Activated B cell treated with CpG ODN at 0.5 μM for 24 hours (primary cell): ENCODE data around the gene CHST8. TPM values are rescaled to one million over a fixed set of nuclear protein-coding genes. Genes with fewer than 3 reads are reported as not detected.

Experiments
- ATAC-seq: fragments of 200-7000 bp; cut with Tn5 transposase; one replicate; pipeline ENCODE4 v1.10.0; 2021; ENCODE audit warnings: low read depth, mild to moderate bottlenecking, moderate library complexity
- CTCF ChIA-PET: fragments of 350-600 bp; sonication (Branson Sonifier 250); formaldehyde crosslinking; loops from one replicate; lab custom pipeline; 2021; ENCODE audit warnings: antibody characterized with exemption; lab: Charles Lee
- POLR2A ChIA-PET: fragments of 350-600 bp; sonication (Branson Sonifier 250); formaldehyde crosslinking; loops from one replicate; lab custom pipeline; 2021; ENCODE audit warnings: antibody characterized with exemption; lab: Charles Lee
- DNase-seq: peaks from one replicate; pipeline ENCODE4 v3.0.0; 2022
- H3K27ac Mint-ChIP-seq: one replicate; pipeline ENCODE4 v1.8.0; 2020; ENCODE audit warnings: mixed read lengths
- H3K27me3 Mint-ChIP-seq: one replicate; pipeline ENCODE4 v1.8.0; 2021; ENCODE audit warnings: mixed read lengths
- H3K36me3 Mint-ChIP-seq: one replicate; pipeline ENCODE4 v1.8.0; 2021; ENCODE audit warnings: low read depth, mixed read lengths
- H3K4me1 Mint-ChIP-seq: one replicate; pipeline ENCODE4 v1.8.0; 2021; ENCODE audit warnings: mixed read lengths
- H3K4me3 Mint-ChIP-seq: one replicate; pipeline ENCODE4 v1.8.0; 2020; ENCODE audit warnings: mild to moderate bottlenecking, mixed read lengths
- H3K9me3 Mint-ChIP-seq: one replicate; pipeline ENCODE4 v1.8.0; 2020; ENCODE audit warnings: mixed read lengths
- intact Hi-C: fragments of 100-400 bp; cut with micrococcal nuclease; formaldehyde crosslinking; loops from one replicate; pipeline ENCODE4 v1.15.1; 2024
- total RNA-seq: library from RNA; stranded (reverse); gene quantifications from 2 replicates; pipeline ENCODE4 v1.2.3, GENCODE V29; 2022
- TF ChIP-seq, protein P1 (sequence below): fragments of 200-600 bp; IDR thresholded peaks from one replicate; pipeline ENCODE4 v1.8.0; 2022; ENCODE audit warnings: antibody characterized with exemption, mild to moderate bottlenecking

The CHST8 gene, protein sequence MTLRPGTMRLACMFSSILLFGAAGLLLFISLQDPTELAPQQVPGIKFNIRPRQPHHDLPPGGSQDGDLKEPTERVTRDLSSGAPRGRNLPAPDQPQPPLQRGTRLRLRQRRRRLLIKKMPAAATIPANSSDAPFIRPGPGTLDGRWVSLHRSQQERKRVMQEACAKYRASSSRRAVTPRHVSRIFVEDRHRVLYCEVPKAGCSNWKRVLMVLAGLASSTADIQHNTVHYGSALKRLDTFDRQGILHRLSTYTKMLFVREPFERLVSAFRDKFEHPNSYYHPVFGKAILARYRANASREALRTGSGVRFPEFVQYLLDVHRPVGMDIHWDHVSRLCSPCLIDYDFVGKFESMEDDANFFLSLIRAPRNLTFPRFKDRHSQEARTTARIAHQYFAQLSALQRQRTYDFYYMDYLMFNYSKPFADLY
- not detected in 2 replicates for total RNA-seq

DNA sequence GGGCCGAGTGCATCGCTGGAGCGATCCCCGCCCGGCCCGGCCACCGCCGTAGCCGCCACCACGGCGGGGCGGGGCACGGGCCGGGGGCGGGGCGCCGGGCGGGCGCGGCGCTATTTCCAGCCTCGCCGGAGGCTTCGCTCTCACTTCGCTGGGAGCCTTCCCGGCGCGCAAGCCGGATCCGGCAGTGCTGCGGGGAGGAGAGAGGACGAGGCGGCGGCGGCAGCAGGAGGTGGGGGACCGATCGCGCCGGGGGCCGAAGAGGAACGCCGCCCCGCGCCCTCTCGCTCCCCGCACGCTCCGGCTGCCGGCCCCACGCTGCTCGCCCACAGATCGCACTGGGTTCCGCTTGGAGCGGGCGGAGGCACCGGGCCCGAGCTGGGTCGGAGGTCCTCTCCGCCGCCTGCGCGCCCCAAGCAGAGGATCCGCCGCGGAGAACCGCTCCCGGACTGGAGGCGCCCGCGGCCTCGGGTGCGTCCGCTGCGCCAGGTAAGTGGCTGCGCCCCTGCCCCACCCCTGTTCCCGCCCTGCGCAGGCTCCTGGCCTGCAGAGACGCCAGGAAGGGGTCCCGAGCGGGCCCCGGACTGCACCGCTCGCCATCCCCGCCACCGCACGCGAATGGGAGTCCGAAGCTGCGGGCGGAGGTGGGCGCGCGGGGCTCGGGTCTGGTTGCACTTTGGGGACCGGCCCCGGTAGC lies at the start of gene CHST8:
CHST8 (plus strand) TSS at position 143 of the 694 bp plus-strand sequence. CDS start 67,309 bp downstream, outside the sequence.
- H3K27ac Mint-ChIP-seq: no peak within 1 kb of the TSS
- no peaks in the 10 kb centered on the region for H3K4me1 Mint-ChIP-seq
- H3K36me3 Mint-ChIP-seq: no peaks in the 10 kb centered on the region
- intact Hi-C loops: no loop called here
- peaks cover 27% of the 10 kb centered on the region for H3K27me3 Mint-ChIP-seq
- ChIA-PET CTCF (no interaction called here), POLR2A (no interaction called here)
- ATAC-seq: no peak
- no peak for DNase-seq
- H3K4me3 Mint-ChIP-seq: no peak within 1 kb of the TSS
- H3K9me3 Mint-ChIP-seq: no peaks in the 10 kb centered on the region
- TF ChIP-seq, protein P1, sequence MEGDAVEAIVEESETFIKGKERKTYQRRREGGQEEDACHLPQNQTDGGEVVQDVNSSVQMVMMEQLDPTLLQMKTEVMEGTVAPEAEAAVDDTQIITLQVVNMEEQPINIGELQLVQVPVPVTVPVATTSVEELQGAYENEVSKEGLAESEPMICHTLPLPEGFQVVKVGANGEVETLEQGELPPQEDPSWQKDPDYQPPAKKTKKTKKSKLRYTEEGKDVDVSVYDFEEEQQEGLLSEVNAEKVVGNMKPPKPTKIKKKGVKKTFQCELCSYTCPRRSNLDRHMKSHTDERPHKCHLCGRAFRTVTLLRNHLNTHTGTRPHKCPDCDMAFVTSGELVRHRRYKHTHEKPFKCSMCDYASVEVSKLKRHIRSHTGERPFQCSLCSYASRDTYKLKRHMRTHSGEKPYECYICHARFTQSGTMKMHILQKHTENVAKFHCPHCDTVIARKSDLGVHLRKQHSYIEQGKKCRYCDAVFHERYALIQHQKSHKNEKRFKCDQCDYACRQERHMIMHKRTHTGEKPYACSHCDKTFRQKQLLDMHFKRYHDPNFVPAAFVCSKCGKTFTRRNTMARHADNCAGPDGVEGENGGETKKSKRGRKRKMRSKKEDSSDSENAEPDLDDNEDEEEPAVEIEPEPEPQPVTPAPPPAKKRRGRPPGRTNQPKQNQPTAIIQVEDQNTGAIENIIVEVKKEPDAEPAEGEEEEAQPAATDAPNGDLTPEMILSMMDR: no peak

DNA sequence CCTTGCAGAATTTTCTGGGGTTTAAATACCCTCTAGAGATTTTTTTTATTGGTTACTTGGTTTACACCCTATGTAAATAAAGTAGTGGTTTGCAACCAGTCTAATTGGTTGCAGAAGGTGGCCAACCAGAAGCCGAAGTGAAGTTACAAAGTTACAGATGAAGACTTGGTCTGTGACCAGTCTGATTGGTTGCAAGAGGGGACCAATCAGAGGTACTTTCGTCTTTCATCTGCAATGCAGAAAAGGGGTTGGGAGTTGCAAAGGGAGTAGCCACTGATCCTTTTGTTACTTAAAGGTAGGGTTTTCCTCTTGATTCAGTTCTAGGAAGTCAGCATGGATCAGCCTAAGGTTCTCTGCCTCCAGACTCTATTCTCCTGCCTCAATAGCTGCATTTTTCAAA lies 48.8 kb upstream of the CHST8 start:
- DNase-seq: no peak

DNA sequence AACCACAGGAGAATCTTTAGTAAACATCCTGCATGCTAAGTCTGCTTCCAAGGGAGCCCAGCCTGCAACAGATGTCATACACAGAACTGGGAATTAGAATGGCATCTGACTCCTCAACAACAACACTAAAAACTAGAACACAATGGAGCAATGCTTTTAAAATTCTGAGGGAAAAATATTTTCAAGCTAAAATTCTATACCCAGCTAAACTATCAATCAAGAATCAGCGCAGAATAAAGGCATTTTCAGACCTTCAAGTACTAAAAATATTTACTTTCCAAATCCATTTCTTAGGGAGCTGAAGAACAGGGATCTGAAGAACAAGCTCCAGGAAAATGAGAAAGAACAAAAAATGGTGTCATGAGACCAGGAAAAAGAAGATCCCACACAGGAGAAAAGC lies 46.9 kb upstream of the CHST8 start:
- Mint-ChIP-seq H3K27ac (no peak overlapping the region), H3K4me1 (no peaks in the 10 kb centered on the region), H3K27me3 (no peaks in the 10 kb centered on the region), H3K36me3 (peaks cover 5% of the 10 kb centered on the region), H3K9me3 (peaks cover 13% of the 10 kb centered on the region), H3K4me3 (no peak overlapping the region)
- CTCF ChIA-PET: no interaction called here
- POLR2A ChIA-PET: no interaction called here
- ATAC-seq: no peak
- TF ChIP-seq, protein P1: no peak
- intact Hi-C loops: no loop called here
- no peak for DNase-seq

More for the DNA sequence above, 48.8 kb upstream of the CHST8 start:
- peaks cover 5% of the 10 kb centered on the region for H3K27me3 Mint-ChIP-seq
- peaks cover 5% of the 10 kb centered on the region for H3K36me3 Mint-ChIP-seq
- TF ChIP-seq, protein P1: no peak
- no peak for ATAC-seq
- intact Hi-C loops: no loop called here
- H3K9me3 Mint-ChIP-seq: peaks cover 13% of the 10 kb centered on the region
- H3K27ac Mint-ChIP-seq: no peak overlapping the region
- ChIA-PET CTCF (no interaction called here), POLR2A (no interaction called here)
- no peak overlapping the region for H3K4me3 Mint-ChIP-seq
- no peaks in the 10 kb centered on the region for H3K4me1 Mint-ChIP-seq

DNA sequence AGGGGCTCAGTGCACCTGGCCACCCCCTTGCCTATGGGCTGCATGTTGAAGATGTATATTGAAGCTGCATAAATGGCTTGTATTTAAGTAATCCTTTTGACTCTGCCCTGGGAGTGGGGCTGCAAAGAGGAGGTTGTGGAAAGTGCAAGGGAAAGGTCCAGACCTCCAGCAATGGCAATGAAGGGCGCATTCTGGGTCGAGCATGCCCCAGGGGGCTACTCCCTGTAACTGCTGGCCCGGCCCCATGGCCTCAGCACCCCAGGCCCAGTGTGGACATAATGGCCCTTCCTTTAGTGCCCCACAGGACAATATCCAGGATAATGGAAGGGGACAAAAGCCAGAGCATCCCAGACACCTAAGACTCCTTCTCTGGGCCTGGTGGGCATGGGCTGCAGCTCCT lies 43.1 kb upstream of the CHST8 start:
- Mint-ChIP-seq H3K36me3 (peaks cover 5% of the 10 kb centered on the region), H3K27me3 (no peaks in the 10 kb centered on the region), H3K4me3 (no peak overlapping the region), H3K4me1 (no peaks in the 10 kb centered on the region), H3K9me3 (peaks cover 13% of the 10 kb centered on the region), H3K27ac (no peak overlapping the region)
- no peak for DNase-seq
- TF ChIP-seq, protein P1: no peak
- intact Hi-C loops: no loop called here
- POLR2A ChIA-PET: no interaction called here
- CTCF ChIA-PET: no interaction called here
- ATAC-seq: no peak

DNA sequence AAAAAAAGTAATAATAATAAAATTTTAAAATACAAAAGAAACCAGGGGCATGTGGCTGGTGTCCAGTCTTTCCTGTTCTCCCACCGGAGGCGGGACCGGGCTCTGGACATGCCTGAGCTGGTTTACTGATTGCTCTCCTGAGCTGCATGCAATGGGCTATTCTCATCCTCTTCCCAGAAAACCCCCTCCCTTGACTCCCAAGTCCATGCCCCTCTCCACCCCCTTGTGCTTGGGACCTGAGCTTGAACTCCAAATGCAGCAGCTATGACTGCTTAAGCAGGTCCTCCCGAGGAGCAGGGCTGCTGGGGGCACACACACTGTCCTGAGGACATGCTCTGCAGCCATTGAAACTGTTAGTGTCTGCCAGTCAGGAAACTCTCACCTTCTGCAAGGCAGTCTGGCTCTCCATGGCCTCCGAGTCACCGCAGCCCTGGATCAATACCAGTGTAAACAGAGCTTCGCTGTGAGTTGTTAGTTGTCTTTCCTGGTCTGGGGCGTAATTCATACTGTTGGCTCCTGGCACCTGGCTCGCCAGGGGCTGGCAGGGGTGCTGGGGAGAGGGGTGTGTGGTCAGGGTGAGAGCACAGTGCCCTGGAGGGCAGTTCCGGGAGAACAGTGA lies 41.6 kb upstream of the CHST8 start:
- Mint-ChIP-seq H3K27me3 (no peaks in the 10 kb centered on the region), H3K9me3 (no peaks in the 10 kb centered on the region), H3K27ac (no peak overlapping the region), H3K36me3 (no peaks in the 10 kb centered on the region), H3K4me1 (no peaks in the 10 kb centered on the region), H3K4me3 (no peak overlapping the region)
- TF ChIP-seq, protein P1: no peak
- intact Hi-C loops: no loop called here
- ChIA-PET CTCF (no interaction called here), POLR2A (no interaction called here)
- DNase-seq (no peak), ATAC-seq (no peak)
